RPMI7951 (cell line): ENCODE data around the gene SLC26A6. TPM values are rescaled to one million over a fixed set of nuclear protein-coding genes. Genes with fewer than 3 reads are reported as not detected.
A peak's percentile ranks its signal among the peaks of the same experiment; 100 is the strongest.

Source experiments
- DNase-seq: peaks from one replicate; pipeline ENCODE4 v3.0.0-alpha.2; 2012; ENCODE audit warnings: low read depth
- total RNA-seq: library from RNA; depleted of rRNA; stranded (reverse); fragments of >200 nt; shearing (Covaris generic); gene quantifications from 2 replicates; pipeline ENCODE4 v1.2.3, GENCODE V29; 2014

The SLC26A6 gene
- total RNA-seq, 1 experiment from 2014 or later, result 32.3 TPM

- no peak for DNase-seq
Observed at GRCh38 chr3:48599077-48599501, 36.2 kb downstream of the SLC26A6 start.

GRCh38 chr3:48598323-48599076 is 36.8 kb downstream of the SLC26A6 start:
- DNase-seq, result peak; percentile 100

- no peak for DNase-seq
Observed at GRCh38 chr3:48597408-48597800, 37.9 kb downstream of the SLC26A6 start.

DNA sequence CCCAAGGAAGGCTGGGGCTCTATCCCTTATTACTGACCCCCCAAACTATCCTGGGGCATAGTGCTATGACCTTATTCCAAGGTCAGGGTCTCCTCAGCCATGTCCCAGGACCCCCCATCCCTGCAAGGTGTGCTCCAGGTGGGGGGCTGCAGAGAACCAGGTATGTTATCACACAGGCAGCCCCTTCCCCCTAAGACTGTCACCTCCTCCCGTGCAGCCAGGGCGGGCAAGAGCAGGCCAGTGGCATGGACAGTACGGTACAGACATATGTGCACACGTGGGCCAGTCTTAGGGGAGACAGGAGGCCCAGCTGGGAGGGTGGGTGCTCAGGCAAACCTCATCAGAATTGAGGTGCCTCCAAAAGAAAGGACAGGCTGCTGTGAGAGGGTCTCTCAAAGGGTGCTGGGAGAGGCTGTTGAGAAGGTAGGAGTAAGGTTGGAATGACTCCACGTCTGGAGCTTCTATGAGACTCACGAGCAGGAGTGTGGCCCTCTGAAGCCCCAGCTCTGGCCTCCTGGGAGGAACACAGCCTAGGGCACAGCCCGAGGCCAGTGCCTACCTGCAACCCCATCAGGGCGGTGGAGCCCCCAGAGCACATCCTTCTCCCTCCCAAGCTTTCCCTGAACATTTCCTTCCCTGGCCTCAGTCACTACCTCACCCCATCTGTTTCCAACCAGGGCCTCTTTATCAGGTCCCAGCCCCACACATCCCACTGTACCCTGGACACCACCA is 38.4 kb downstream of the SLC26A6 start:
- DNase-seq, result no peak

GRCh38 chr3:48596157-48596556 is 39.1 kb downstream of the SLC26A6 start:
- no peak for DNase-seq

- peak; percentile 100 for DNase-seq
Observed at GRCh38 chr3:48595526-48596121, 39.6 kb downstream of the SLC26A6 start.

GRCh38 chr3:48595075-48595525 is 40.2 kb downstream of the SLC26A6 start, which contains the start of gene COL7A1:
Gene COL7A1 (minus strand): TSS chr3:48595329. CDS start chr3:48595159, 170 bp downstream.
- no peak for DNase-seq

- peak; percentile 63 for DNase-seq
Observed at GRCh38 chr3:48594417-48595049, 40.7 kb downstream of the SLC26A6 start.

GRCh38 chr3:48593337-48593736 is 41.9 kb downstream of the SLC26A6 start:
- no peak for DNase-seq

GRCh38 chr3:48592519-48593087 is 42.7 kb downstream of the SLC26A6 start:
- peak; percentile 64 for DNase-seq

GRCh38 chr3:48591886-48592518 is 43.3 kb downstream of the SLC26A6 start:
- DNase-seq, result no peak

GRCh38 chr3:48591436-48591835 is 43.8 kb downstream of the SLC26A6 start:
- no peak for DNase-seq

- no peak for DNase-seq
Observed at GRCh38 chr3:48588230-48588629, 47.0 kb downstream of the SLC26A6 start.

DNA sequence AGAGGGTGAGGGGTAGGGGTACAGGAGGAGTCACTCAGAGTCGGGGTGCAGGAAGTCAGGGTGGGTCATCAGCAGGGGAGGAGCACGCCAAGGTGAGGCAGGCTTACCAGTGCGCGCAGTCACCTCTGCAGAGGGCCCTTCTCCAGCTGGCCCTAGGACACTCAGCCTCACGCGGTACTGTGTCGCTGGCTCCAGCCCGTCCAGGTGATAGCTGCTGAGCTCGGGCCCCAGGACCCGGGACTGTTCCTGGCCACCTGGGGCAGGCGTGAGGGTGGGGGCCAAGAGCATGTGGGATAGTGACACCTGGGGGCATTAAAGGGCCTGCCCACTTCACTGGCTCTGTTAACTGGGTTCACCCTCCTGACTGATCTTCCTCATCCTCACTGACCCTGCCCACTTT is 47.6 kb downstream of the SLC26A6 start:
- DNase-seq, result no peak

DNA sequence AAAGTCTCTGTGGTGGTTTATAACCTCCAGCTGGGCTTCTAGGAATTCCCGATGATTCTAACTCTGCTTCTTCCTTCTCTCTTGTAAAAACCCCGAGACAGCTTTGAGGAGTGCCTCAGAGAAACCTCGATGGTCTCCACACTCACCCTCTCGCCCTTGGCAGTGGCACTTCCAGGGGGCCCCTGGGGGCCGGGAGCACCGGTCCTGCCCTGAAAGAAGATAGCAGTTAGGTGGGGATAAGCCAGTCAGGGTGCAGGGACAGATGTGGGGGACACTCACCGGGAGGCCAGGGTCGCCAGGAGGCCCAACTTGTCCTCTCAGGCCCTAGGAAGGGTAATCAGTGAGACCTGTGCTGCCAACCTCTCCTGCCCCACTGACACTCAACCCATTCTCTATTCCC is 49.9 kb downstream of the SLC26A6 start:
- DNase-seq, result no peak

DNA sequence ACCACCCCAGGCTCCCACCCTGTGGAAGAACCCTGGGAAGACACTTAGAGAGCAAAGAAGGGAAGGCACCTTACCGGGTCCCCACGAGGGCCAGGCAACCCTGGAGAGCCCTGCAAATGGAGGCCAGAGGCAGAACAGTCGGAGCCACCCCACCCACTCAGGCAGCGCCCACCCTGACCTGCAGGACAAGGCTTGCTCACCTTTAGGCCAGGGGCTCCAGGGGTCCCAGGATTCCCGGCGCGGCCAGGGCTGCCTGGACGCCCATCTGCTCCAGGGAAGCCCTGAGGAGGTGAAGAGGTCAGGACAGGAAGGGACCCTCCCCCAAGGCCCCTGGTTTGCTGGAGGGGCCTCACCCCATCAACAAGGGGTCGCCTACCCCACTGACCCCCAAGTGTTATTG is 50.4 kb downstream of the SLC26A6 start:
- DNase-seq, result no peak

- no peak for DNase-seq
Observed at GRCh38 chr3:48581621-48582481, 53.4 kb downstream of the SLC26A6 start.

- DNase-seq, result no peak
Observed at GRCh38 chr3:48576647-48577046, 58.6 kb downstream of the SLC26A6 start.
